Peyer's patch (tissue), 4 donors: ENCODE measurements around the gene RFWD3. TPM values are rescaled to one million over a fixed set of nuclear protein-coding genes. Genes with fewer than 3 reads are reported as not detected.

Source experiments
- DNase-seq, 3 donors: peaks; one replicate each; pipeline ENCODE4 v3.0.0-alpha.2; 2017 to 2019
- H3K27ac ChIP-seq, 4 donors: fragments of 200-600 bp; sonication (generic); one replicate each; pipeline ENCODE4 v1.5.1; 2016 to 2019
- H3K27me3 ChIP-seq, 2 donors: fragments of 200-600 bp; sonication (generic); one replicate each; pipeline ENCODE4 v1.5.1; 2019
- H3K36me3 ChIP-seq, 3 donors: fragments of 200-600 bp; sonication (generic); one replicate each; pipeline ENCODE4 v1.5.1; 2016 to 2019
- H3K4me1 ChIP-seq, 4 donors: fragments of 200-600 bp; sonication (generic); one replicate each; pipeline ENCODE4 v1.5.1; 2016 to 2019
- H3K4me3 ChIP-seq, 4 donors: fragments of 200-600 bp; sonication (generic); 1 replicate in 3 of 4; 2 replicates in 1 of 4; pipeline ENCODE4 v1.5.1; 2016 to 2019; ENCODE audit warnings: mild to moderate bottlenecking in 1 of 4
- H3K9me3 ChIP-seq, 4 donors: fragments of 200-600 bp; sonication (generic); one replicate each; pipeline ENCODE4 v1.5.1; 2016 to 2019; ENCODE audit warnings: mild to moderate bottlenecking in 1 of 4
- CTCF ChIP-seq, 6 experiments: fragments of 450-650 bp in 4 of 6; fragments of 200-600 bp in 2 of 6; sonication (generic) in 1 of 6; IDR thresholded peaks; one replicate each; pipeline ENCODE4 v1.5.1; 2017 to 2019; ENCODE audit warnings: antibody characterized with exemption in 6 of 6, mild to moderate bottlenecking in 3 of 6, moderate library complexity in 1 of 6
- POLR2A ChIP-seq, 2 donors: fragments of 450-650 bp; IDR thresholded peaks; one replicate each; pipeline ENCODE4 v1.5.1; 2017; ENCODE audit warnings: antibody characterized with exemption in 2 of 2, mild to moderate bottlenecking in 2 of 2, moderate library complexity in 2 of 2
- total RNA-seq, 4 donors: library from RNA; depleted of rRNA; stranded (reverse); fragments of >200 nt; gene quantifications; one replicate each; pipeline ENCODE4 v1.1.0, GENCODE V29; 2016

RFWD3 gene
- total RNA-seq, 4 donors from 2014 or later: 13.7 to 33.8 (median 23.8) TPM

GRCh38 chr16:74652249-74652648 is 14.4 kb downstream of the RFWD3 start:
- Histone ChIP-seq H3K4me3 (no peak overlapping the region), H3K36me3 (peaks cover 0 to 59% (median 0%) of the 10 kb centered on the region in 3 donors), H3K4me1 (no peaks in the 10 kb centered on the region), H3K27me3 (no peaks in the 10 kb centered on the region), H3K27ac (no peak overlapping the region), H3K9me3 (no peaks in the 10 kb centered on the region)
- no peak for TF ChIP-seq POLR2A (IDR thresholded peaks at IDR 0.05)
- no peak for TF ChIP-seq CTCF (IDR thresholded peaks at IDR 0.05)
- DNase-seq: no peak

GRCh38 chr16:74651841-74652240 is 14.8 kb downstream of the RFWD3 start:
- Histone ChIP-seq H3K4me1 (no peaks in the 10 kb centered on the region), H3K27ac (no peak overlapping the region), H3K36me3 (peaks cover 0 to 58% (median 0%) of the 10 kb centered on the region in 3 donors), H3K9me3 (no peaks in the 10 kb centered on the region), H3K4me3 (no peak overlapping the region), H3K27me3 (no peaks in the 10 kb centered on the region)
- no peak for TF ChIP-seq POLR2A (IDR thresholded peaks at IDR 0.05)
- no peak for TF ChIP-seq CTCF (IDR thresholded peaks at IDR 0.05)
- no peak for DNase-seq

GRCh38 chr16:74650966-74651567 is 15.6 kb downstream of the RFWD3 start:
- Histone ChIP-seq H3K4me3 (no peak overlapping the region), H3K27me3 (no peaks in the 10 kb centered on the region), H3K4me1 (no peaks in the 10 kb centered on the region), H3K9me3 (no peaks in the 10 kb centered on the region), H3K36me3 (peaks cover 0 to 62% (median 0%) of the 10 kb centered on the region in 3 donors), H3K27ac (no peak overlapping the region)
- TF ChIP-seq POLR2A (IDR thresholded peaks at IDR 0.05) (no peak), CTCF (IDR thresholded peaks at IDR 0.05) (peak; percentile 20 to 52 (median 34))
- no peak for DNase-seq

- no peaks in the 10 kb centered on the region for H3K4me1 ChIP-seq
- no peaks in the 10 kb centered on the region for H3K9me3 ChIP-seq
- no peaks in the 10 kb centered on the region for H3K27me3 ChIP-seq
- H3K27ac ChIP-seq: no peak overlapping the region
- DNase-seq: no peak
- peaks cover 0 to 64% (median 0%) of the 10 kb centered on the region in 3 donors for H3K36me3 ChIP-seq
- TF ChIP-seq POLR2A (IDR thresholded peaks at IDR 0.05) (no peak), CTCF (IDR thresholded peaks at IDR 0.05) (no peak)
- H3K4me3 ChIP-seq: no peak overlapping the region
Measured at GRCh38 chr16:74649839-74650504, 16.7 kb downstream of the RFWD3 start.

GRCh38 chr16:74641969-74642368 is 24.7 kb downstream of the RFWD3 start:
- Histone ChIP-seq H3K4me3 (no peak overlapping the region), H3K9me3 (no peaks in the 10 kb centered on the region), H3K4me1 (no peaks in the 10 kb centered on the region), H3K27me3 (no peaks in the 10 kb centered on the region), H3K27ac (no peak overlapping the region), H3K36me3 (peaks cover 0 to 70% (median 0%) of the 10 kb centered on the region in 3 donors)
- TF ChIP-seq CTCF (IDR thresholded peaks at IDR 0.05) (no peak), POLR2A (IDR thresholded peaks at IDR 0.05) (no peak)
- DNase-seq: no peak
